ENCODE results near the gene PKDREJ.
A peak's percentile ranks its signal among the peaks of the same experiment; 100 is the strongest.

Gene PKDREJ

DNA sequence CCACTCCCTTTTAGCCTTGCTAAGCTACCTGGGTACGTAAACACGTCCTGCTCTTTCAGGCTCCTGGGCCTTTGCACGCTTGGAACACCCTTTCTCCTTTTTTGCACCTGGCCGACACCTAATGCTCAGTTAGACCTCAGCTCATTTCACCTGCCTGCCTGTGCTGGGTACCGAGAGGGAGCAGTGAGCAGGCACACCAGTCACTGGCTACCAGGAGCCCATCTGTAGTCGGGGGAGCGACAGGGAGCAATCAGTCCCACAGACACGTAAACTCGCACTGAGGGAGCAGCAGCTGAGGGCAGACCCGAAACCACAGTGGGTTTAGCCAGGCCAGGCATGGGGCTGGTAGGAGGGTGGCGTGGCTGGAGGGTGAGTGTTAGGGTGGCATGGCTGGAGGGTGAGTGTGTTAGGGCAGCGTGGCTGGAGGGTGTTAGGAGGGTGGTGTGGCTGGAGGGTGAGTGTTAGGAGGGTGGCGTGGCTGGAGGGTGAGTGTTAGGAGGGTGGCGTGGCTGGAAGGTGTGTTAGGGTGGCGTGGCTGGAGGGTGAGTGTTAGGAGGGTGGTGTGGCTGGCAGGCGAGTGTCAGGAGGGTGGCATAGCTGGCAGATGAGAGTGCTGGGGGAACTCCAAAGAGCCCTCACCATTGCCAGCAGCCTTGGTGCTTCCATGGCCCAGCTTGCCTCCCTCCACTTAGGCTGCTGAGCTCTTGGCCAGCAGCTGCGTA lies 27.1 kb upstream of the PKDREJ start:
- no peak for DNase-seq (ENCODE audit: low spot score)

- no peak for DNase-seq (ENCODE audit: low spot score)
Measured at GRCh38 chr22:46289244-46289891, 26.2 kb upstream of the PKDREJ start.

DNA sequence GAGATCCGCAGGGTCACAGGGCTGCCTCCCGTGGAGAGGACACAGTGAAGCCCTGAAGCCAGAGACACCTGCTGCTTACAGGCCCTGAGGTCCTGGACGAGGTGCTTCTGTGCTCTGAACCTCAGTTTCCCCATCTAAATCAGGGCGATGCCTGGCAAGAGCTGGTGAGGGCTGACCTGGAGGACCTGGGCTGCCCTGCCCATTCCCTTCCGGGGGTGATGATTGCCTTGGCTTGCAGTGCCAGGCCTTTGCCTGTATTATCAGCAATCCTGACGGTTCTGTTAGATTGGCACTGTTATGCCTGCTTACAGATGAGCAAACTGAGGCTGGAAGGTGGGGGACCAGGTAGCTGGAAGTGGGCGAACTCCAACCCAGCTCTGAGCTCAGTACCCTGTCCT lies 25.7 kb upstream of the PKDREJ start:
- DNase-seq (ENCODE audit: low spot score): no peak

DNA sequence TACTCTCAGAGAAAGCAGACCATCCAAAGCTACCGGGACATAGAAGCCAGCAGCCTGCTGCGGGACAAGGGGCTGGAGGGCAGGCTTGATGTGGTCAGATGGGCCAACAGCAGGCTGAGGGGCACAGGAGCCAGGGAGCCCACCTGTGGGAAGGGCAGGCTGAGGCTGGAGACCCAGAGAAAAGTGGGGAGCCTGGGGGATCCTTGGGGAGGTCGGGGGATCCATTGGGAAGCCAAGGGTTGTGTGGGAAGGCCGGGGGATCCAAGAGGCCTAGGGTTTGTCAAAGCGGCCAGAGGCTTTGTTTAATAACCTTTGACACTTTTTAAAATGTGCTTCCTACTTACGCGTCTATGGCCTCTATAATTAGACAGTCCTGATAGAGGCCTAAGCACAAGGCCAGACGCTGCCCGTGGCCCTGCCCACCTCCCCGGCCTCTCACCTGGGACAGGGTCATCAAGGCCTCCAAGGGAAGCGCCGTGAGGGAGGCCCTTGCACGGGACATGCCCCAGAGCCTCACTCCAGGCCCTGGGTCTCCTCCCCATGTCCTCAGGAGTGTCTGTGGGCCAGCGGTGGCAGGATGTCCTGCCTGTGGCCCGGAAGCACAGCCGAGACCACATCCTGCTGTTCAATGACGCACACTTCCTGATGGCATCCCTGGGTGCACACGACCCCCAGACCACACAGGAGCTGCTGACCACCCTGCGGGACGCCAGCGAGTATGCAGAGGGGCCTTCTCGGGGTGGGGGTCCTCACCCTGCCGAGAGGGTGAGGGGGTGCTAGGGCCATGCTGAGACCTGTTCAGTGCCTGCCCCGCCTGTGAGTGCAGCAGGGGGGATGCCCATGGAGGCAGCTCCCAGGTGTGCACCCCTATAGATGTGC lies 25.0 kb upstream of the PKDREJ start:
- DNase-seq (ENCODE audit: low spot score): no peak

GRCh38 chr22:46286941-46287872 lies 24.1 kb upstream of the PKDREJ start:
- DNase-seq (ENCODE audit: low spot score): no peak

- DNase-seq (ENCODE audit: low spot score): no peak
Measured at GRCh38 chr22:46286006-46286405, 22.9 kb upstream of the PKDREJ start.

DNA sequence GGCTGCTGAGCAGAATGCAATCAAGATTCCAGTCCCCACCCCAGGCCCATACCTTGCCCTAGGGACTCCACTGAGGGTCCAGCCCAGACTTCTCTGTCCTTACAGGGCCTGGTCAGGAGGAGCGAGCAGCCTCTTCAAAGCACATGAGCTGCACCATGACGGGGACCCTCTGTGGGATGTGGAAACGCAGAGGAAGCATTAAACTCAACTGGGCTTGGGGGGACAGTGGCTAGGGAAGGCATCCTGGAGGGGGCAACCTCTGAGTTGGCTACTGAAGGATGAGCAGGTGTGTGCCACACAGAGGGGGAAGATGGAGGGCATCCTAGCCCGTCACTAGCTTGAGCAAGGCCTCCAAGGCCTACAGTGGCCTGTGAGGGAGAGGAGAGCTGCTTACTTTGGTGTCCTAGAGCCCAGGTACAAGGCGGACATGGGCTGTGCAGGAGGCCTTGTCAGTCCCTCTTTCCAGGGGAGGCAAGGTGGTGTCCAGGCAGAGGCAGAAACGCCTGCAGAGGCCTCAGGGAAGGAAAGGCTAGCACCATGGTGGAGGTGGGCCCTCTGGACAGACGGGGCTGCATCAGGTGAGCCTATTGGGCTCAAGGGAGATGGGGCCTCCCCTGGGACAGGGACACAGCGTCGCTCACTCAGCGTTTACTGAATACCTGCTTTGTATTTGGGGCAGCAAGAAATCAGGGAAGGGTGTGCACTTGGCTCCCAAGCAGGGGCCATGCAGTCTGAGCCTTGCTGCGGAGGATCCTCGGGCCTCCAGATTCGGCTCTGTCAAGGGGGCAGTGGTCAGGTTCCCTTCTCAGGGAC lies 18.9 kb upstream of the PKDREJ start:
- DNase-seq (ENCODE audit: low spot score): no peak

GRCh38 chr22:46280999-46281623 lies 18.0 kb upstream of the PKDREJ start:
- no peak for DNase-seq (ENCODE audit: low spot score)

GRCh38 chr22:46280063-46280817 lies 17.1 kb upstream of the PKDREJ start:
- no peak for DNase-seq (ENCODE audit: low spot score)

DNA sequence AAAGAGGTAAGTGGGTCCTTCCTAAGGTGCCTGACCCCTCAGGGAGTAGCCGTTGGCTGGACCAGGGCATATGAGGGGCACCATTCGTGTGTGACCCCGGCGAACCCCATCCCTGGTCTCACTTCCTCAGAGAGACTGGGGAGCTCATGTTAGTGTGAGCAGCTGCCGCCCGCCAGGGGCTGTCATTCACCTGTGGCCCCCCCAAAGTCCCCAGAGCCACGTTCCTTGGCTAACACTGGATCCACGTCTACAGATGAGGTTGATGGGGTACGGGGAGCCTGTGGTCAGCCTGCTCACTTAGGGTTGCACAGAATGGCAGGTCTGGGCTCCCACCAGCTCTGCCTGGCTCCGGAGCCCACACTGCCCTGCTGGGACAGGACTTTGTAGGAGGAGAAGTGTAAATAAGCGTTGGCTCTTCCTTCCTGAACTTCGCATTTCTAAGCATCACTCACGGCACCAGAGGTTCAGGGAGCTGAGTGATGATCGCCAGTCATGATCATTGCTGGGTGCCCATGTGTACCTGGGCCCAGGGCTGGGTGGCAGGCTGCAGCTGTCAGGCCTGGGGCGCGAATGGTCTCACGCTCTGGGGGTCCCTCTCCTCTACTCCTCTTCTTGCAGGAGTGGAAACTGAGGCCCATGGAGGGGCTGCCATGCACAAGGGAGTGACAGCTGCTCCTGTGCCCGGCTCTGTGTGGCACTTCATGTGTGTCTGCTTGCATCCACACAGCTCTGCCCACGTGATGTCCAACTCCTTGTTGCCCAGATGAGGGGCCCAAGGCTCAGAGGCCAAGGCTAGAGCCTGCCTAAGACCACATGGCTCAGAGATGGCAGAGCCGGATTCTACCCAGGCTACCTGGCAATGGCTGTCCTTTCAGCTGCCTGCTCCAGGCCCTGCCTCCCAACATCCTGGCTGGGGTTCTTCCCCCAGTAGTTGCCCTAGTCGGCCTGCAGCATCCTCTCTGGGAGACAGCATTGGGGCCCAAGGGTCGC lies 15.8 kb upstream of the PKDREJ start:
- no peak for DNase-seq (ENCODE audit: low spot score)

GRCh38 chr22:46276563-46276962 lies 13.4 kb upstream of the PKDREJ start:
- no peak for DNase-seq (ENCODE audit: low spot score)

GRCh38 chr22:46275455-46276122 lies 12.4 kb upstream of the PKDREJ start:
- DNase-seq (ENCODE audit: low spot score): peak; percentile 29

GRCh38 chr22:46274381-46274780 lies 11.2 kb upstream of the PKDREJ start:
- DNase-seq (ENCODE audit: low spot score): no peak

- no peak for DNase-seq (ENCODE audit: low spot score)
Measured at GRCh38 chr22:46273432-46274148, 10.4 kb upstream of the PKDREJ start.

- no peak for DNase-seq (ENCODE audit: low spot score)
Measured at GRCh38 chr22:46272762-46273431, 9.8 kb upstream of the PKDREJ start.

DNA sequence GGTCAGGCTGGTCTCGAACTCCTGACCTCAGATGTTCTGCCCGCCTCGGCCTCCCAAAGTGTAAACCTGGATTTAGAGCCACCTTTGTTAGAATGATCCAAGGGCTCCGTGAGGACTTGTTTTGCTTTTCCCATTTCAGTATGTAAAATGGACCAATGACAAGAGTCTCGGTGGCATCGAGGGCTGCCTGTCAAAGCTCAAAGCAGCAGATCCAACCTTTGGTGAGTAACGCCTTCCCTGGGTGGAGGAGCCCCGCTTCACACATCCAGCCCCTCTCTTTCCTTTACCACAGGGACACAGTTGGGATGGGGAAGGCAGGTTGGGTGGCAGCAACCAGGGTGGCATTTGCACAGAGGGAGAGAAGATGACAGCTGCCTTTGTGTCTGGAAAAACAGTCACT lies 9.1 kb upstream of the PKDREJ start:
- DNase-seq (ENCODE audit: low spot score): no peak

DNA sequence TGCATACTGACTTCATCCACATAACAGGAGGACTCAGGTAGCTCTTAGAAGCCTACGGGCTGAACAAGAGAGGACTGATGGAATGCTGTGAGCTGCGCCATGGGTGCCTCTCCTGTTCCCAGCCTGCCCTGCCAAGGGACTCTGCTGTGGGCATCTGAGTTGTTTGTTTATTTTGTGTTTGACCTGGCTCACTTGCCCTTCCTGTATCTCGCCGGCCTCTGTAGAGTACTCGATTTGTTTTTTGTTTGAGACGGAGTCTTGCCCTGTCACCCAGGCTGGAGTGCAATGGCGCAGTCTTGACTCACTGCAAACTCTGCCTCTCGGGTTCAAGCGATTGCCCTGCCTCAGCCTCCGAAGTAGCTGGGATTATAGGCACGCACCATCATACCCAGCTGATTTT lies 6.4 kb upstream of the PKDREJ start:
- no peak for DNase-seq (ENCODE audit: low spot score)

Measured in AG08395 (cell line).